SK-N-MC (cell line): ENCODE results near the gene CACNA2D2.

Experiments
- EZH2 ChIP-seq: fragments of 200-600 bp; sonication (generic); IDR thresholded peaks from one replicate; pipeline ENCODE4 v1.6.1; 2017; ENCODE audit warnings: antibody characterized with exemption
- POLR2AphosphoS5 ChIP-seq: IDR thresholded peaks from 2 replicates; pipeline ENCODE4 v1.6.1; 2012; ENCODE audit warnings: mild to moderate bottlenecking, low read depth, low read length, borderline replicate concordance

DNA sequence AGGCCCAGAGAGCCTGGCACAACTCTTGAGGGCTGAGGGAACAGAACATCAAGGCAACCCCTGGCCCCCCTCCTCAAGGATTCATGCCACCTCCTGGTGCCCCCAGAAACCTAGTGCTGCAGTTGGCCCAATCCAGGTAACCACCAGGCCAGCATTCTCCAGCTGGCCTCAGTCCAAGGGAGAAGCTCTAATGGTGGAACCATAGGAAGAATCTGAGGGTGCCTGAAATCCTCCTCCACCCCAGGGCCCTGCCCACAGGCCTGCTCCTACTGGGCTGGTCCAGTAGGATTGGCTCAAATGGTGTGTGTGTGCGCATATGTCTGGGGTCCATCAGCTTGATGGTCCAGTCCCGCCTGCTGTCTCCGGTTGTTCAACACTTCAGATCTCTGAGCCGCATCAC, 188.6 kb downstream of the CACNA2D2 start:
- TF ChIP-seq EZH2: no peak
- no peak for TF ChIP-seq POLR2AphosphoS5
